GM10266 (cell line): ENCODE data around the gene NNAT.

Experiments
- DNase-seq: peaks from one replicate; pipeline ENCODE4 v3.0.0; 2012; ENCODE audit errors: extremely low spot score
- TF ChIP-seq, protein P1 (sequence below): IDR thresholded peaks from 2 replicates; pipeline ENCODE4 v1.5.1; 2012; ENCODE audit warnings: mild to moderate bottlenecking, low read depth; ENCODE audit not compliant: control insufficient read depth, insufficient read depth; ENCODE audit errors: missing control alignments

NNAT gene

DNA sequence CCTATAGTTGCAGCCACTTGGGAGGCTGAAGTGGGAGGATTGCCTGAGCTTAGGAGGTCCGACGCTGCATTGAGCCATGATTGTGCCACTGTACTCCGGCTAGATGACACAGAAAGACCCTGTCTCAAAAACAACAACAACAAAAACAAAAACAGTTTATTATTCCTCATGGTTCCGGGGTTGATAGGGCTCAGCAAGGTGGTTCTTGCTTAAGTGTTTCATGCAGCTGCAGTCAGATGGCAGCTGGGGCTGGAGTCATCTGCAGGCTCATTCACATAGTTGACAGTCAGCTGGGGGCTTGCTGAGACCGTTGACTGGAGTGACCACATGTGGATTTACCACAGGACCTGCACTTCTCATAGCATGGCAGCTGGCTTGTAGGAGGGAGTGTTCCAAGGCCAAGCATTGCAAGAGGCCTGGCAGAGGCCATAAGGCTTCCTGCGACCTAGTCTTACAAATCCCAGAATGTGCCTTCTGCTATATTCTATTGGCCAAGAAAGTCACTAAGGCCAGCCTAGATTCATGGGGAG is 28.9 kb upstream of the NNAT start:
- TF ChIP-seq, protein P1, sequence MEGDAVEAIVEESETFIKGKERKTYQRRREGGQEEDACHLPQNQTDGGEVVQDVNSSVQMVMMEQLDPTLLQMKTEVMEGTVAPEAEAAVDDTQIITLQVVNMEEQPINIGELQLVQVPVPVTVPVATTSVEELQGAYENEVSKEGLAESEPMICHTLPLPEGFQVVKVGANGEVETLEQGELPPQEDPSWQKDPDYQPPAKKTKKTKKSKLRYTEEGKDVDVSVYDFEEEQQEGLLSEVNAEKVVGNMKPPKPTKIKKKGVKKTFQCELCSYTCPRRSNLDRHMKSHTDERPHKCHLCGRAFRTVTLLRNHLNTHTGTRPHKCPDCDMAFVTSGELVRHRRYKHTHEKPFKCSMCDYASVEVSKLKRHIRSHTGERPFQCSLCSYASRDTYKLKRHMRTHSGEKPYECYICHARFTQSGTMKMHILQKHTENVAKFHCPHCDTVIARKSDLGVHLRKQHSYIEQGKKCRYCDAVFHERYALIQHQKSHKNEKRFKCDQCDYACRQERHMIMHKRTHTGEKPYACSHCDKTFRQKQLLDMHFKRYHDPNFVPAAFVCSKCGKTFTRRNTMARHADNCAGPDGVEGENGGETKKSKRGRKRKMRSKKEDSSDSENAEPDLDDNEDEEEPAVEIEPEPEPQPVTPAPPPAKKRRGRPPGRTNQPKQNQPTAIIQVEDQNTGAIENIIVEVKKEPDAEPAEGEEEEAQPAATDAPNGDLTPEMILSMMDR: no peak
- no peak for DNase-seq

DNA sequence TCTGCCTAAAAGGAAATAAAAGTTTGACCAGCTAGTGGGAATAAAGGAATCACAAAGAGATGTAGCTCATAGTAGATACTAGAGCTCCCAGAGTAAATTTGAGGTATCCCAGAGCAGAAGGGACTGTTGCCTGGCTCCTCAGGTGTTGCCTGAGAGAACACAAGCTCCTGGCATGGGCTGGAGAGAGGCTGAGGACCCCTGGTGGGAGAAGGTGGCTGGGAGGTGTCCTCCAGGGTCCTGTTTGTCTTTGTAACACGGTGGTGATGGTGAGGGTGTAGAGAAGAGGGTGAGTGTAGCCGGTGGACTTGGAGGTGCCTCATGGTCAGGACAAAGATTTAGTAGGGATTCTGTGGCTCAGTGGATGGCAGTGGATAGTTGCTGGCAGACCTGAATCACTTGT is 28.1 kb upstream of the NNAT start:
- TF ChIP-seq, protein P1: no peak
- no peak for DNase-seq

DNA sequence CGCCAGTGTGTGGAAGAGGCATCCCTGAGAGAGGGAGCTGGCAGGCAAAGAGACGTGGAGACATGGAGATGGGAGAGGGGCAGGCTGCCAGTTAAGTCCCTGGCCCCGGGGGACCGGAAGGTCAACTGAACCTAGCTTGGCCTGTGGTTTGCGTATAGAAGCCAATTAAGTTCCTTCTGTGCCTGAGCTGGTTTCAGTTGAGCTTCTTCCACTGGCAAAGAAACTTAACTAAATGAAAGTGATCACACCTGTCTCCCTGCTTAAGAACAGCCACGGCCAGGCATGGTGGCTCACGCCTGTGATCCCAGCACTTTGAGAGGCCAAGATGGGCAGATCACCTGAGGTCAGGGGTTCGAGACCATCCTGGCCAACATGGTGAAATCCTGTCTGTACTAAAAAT is 26.7 kb upstream of the NNAT start:
- TF ChIP-seq, protein P1: no peak
- no peak for DNase-seq

DNA sequence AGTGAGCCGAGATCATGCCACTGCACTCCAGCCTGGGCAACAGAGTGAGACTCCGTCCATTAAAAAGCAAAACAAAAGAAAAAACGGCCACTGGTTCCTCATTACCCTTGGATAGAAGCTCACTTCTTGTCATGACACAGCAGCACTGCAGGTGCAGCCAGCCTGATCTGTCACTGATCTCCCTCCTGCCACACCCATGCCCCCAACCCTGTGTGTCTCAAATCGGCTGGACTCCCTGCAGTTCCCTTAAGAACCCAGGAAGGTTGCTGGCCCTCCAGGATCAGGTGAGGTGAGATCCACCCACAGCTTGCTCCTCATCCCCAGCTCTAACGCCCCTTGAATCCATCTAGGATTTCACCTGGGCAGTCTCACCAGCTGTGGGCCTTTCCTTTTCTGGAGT is 26.3 kb upstream of the NNAT start:
- DNase-seq: no peak
- TF ChIP-seq, protein P1: no peak

DNA sequence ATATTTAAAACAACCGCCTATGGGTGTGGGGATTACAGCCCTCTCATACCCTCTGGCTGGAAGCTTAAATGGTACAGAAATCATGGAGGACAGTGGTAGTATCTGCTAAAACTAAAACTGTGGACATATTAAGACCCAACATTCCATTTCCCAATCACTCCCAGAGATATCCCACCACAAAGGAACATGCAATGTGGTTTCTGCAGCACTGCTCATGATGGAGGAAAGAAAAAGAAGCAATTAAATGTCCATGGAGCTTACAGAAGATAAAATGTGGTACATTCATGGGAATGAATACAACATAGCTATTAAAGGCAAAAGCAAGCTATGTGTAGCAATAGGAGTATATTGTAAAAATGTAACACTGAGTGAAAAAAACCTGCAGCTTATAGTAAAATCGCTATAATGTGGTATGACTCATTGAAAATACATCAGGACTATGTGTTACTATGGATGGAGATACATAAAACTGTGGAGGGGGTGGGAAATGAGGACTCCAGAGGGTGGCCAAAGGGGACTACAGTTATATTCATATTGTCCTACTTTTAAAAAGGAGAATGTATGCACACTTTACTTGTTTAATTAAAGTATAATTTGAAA is 22.9 kb upstream of the NNAT start:
- no peak for DNase-seq
- TF ChIP-seq, protein P1: no peak

DNA sequence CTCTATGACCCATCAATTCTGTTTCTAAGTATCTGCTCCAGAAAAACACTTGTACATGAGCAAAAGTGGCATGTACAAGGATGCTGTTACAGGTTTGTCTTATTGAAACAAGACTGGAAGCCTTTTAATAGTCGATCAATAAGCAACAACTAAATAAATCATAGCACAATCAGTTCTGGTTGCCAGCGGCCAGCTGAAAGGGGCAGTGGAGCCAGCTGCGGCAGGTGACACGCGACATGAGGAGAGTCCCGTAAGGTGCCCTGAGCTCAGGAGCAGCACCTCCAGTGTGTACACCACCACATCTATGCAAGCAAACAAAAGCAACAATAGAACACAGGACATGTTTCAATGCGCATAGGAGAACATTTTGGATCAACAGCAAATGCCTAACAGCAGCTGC is 20.7 kb upstream of the NNAT start:
- no peak for DNase-seq

DNA sequence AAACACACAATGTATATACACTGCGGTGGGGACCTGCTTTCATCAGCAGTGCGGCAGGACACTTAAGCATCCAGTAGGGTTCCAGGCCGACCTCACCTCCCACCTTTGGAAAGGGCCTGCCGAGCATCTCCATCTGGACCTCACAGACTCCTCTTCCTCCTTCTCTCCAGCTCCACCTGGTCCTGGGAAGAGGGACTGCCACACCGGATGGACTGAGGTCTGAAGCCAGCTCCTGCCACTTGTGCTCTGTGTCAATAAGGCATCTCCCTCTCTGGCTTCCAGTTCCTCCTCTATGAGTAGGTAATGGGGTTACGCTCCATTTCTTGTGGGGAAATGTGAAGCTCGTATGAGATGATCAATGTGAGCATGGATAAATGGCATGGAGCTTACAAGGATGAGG is 19.1 kb upstream of the NNAT start:
- DNase-seq: no peak

More for the DNA sequence above, 20.7 kb upstream of the NNAT start:
- TF ChIP-seq, protein P1: no peak

More for the DNA sequence above, 19.1 kb upstream of the NNAT start:
- TF ChIP-seq, protein P1: no peak
